Sigmoid colon (tissue), 7 donors: Measurements from ENCODE around the gene AMBRA1. TPM values are rescaled to one million over a fixed set of nuclear protein-coding genes. Genes with fewer than 3 reads are reported as not detected.

Experiments
- DNase-seq: peaks from one replicate; pipeline ENCODE4 v3.0.0-alpha.2; 2019
- H3K27ac ChIP-seq, 4 donors: fragments of 200-600 bp; sonication (generic); one replicate each; pipeline ENCODE4 v1.5.1; 2016 to 2019; ENCODE audit warnings: mild to moderate bottlenecking in 1 of 4
- H3K27me3 ChIP-seq, 3 donors: fragments of 200-600 bp; sonication (generic); one replicate each; pipeline ENCODE4 v1.5.1; 2019; ENCODE audit warnings: mild to moderate bottlenecking in 1 of 3
- H3K36me3 ChIP-seq, 4 donors: fragments of 200-600 bp; sonication (generic); one replicate each; pipeline ENCODE4 v1.5.1; 2016 to 2019
- H3K4me1 ChIP-seq, 4 donors: fragments of 200-600 bp; sonication (generic); one replicate each; pipeline ENCODE4 v1.5.1; 2017 to 2019
- H3K4me3 ChIP-seq, 4 donors: fragments of 200-600 bp; sonication (generic); one replicate each; pipeline ENCODE4 v1.5.1; 2017 to 2019; ENCODE audit warnings: mild to moderate bottlenecking in 2 of 4, moderate library complexity in 1 of 4
- H3K9me3 ChIP-seq, 4 donors: fragments of 200-600 bp in 3 of 4; sonication (generic) in 3 of 4; one replicate each; pipeline versions ENCODE4 v1.5.1 to v1.6.1; 2013 to 2019
- CTCF ChIP-seq, 4 experiments: fragments of 450-650 bp in 3 of 4; fragments of 200-600 bp in 1 of 4; IDR thresholded peaks; one replicate each; pipeline ENCODE4 v1.5.1; 2016 to 2019; ENCODE audit warnings: antibody characterized with exemption in 4 of 4, mild to moderate bottlenecking in 3 of 4, moderate library complexity in 2 of 4
- EP300 ChIP-seq, 4 donors: sonication (generic); formaldehyde crosslinking; IDR thresholded peaks; one replicate each; pipeline ENCODE4 v1.6.1; 2017; ENCODE audit warnings: antibody characterized with exemption in 4 of 4
- POLR2A ChIP-seq, 2 donors: fragments of 450-650 bp; IDR thresholded peaks; one replicate each; pipeline ENCODE4 v1.6.1; 2016; ENCODE audit warnings: antibody characterized with exemption in 2 of 2, mild to moderate bottlenecking in 2 of 2, moderate library complexity in 2 of 2
- POLR2AphosphoS5 ChIP-seq, 4 donors: sonication (generic); formaldehyde crosslinking; IDR thresholded peaks; one replicate each; pipeline ENCODE4 v1.6.1; 2017; ENCODE audit warnings: antibody characterized with exemption in 4 of 4
- WGBS, 2 donors: extraction: QIAGEN DNeasy Blood & Tissue Kit; methylation state at CpG; one replicate each; pipeline ENCODE4 v1.1.7; 2013; 5-methylcytosine and 5-hydroxymethylcytosine counted together
- intact Hi-C: fragments of 100-400 bp; cut with DNase I; formaldehyde crosslinking; loops from one replicate; pipeline ENCODE4 v1.15.1; 2023
- polyA plus RNA-seq, 3 donors: library from polyadenylated mRNA; stranded (reverse); fragments of 200-250 nt; gene quantifications; one replicate each; pipeline ENCODE4 v1.2.3, GENCODE V29; 2013
- total RNA-seq, 4 donors: library from RNA; depleted of rRNA; stranded (reverse); fragments of >200 nt; gene quantifications; one replicate each; pipeline ENCODE4 v1.1.0, GENCODE V29; 2016
- donor health status: healthy with polysubstance abuse.
- donor health status: Bipolar disorder and iron deficiency.
- donor health status: healthy.

Gene AMBRA1
- total and polyA plus RNA-seq, 7 donors = 8.4 to 33.0 (median 23.9) TPM

GRCh38 chr11:46436113-46436512, 157.7 kb downstream of the AMBRA1 start:
- WGBS, 2 donors = 81 to 90% methylated on average over 3 of the region's 3 CpGs
- DNase-seq = no peak
- Histone ChIP-seq H3K27me3 (no peaks in the 10 kb centered on the region), H3K27ac (no peak overlapping the region), H3K9me3 (no peaks in the 10 kb centered on the region), H3K4me1 (no peaks in the 10 kb centered on the region), H3K36me3 (peaks cover 0 to 36% (median 16%) of the 10 kb centered on the region in 4 donors), H3K4me3 (no peak overlapping the region)
- intact Hi-C loops = no loop called here
- TF ChIP-seq EP300 (IDR thresholded peaks at IDR 0.05) (no peak), CTCF (IDR thresholded peaks at IDR 0.05) (no peak), POLR2AphosphoS5 (IDR thresholded peaks at IDR 0.05) (no peak), POLR2A (IDR thresholded peaks at IDR 0.05) (no peak)

GRCh38 chr11:46435679-46436078, 158.1 kb downstream of the AMBRA1 start:
- no peak for DNase-seq
- no peak overlapping the region for H3K27ac ChIP-seq
- intact Hi-C loops = no loop called here
- no peak for TF ChIP-seq EP300 (IDR thresholded peaks at IDR 0.05)
- no peak for TF ChIP-seq POLR2A (IDR thresholded peaks at IDR 0.05)
- TF ChIP-seq CTCF (IDR thresholded peaks at IDR 0.05) = no peak
- TF ChIP-seq POLR2AphosphoS5 (IDR thresholded peaks at IDR 0.05) = no peak
- H3K4me1 ChIP-seq = no peaks in the 10 kb centered on the region
- H3K4me3 ChIP-seq = no peak overlapping the region
- H3K36me3 ChIP-seq = peaks cover 0 to 40% (median 16%) of the 10 kb centered on the region in 4 donors
- WGBS, 2 donors = 79 to 83% methylated on average over 3 of the region's 3 CpGs
- no peaks in the 10 kb centered on the region for H3K9me3 ChIP-seq
- no peaks in the 10 kb centered on the region for H3K27me3 ChIP-seq

GRCh38 chr11:46431211-46431610, 162.6 kb downstream of the AMBRA1 start:
- H3K36me3 ChIP-seq = peaks cover 0 to 61% (median 16%) of the 10 kb centered on the region in 4 donors
- no peak overlapping the region for H3K27ac ChIP-seq
- no peak overlapping the region for H3K4me3 ChIP-seq
- H3K9me3 ChIP-seq = no peaks in the 10 kb centered on the region
- TF ChIP-seq POLR2AphosphoS5 (IDR thresholded peaks at IDR 0.05) (no peak), POLR2A (IDR thresholded peaks at IDR 0.05) (no peak), EP300 (IDR thresholded peaks at IDR 0.05) (no peak), CTCF (IDR thresholded peaks at IDR 0.05) (no peak)
- DNase-seq = no peak
- H3K4me1 ChIP-seq = no peaks in the 10 kb centered on the region
- intact Hi-C loops = no loop called here
- H3K27me3 ChIP-seq = no peaks in the 10 kb centered on the region

- Histone ChIP-seq H3K9me3 (no peaks in the 10 kb centered on the region), H3K36me3 (peaks cover 0 to 59% (median 15%) of the 10 kb centered on the region in 4 donors), H3K4me1 (no peaks in the 10 kb centered on the region), H3K27ac (no peak overlapping the region), H3K27me3 (no peaks in the 10 kb centered on the region), H3K4me3 (no peak overlapping the region)
- intact Hi-C loops = no loop called here
- DNase-seq = no peak
- TF ChIP-seq POLR2AphosphoS5 (IDR thresholded peaks at IDR 0.05) (no peak), EP300 (IDR thresholded peaks at IDR 0.05) (no peak), CTCF (IDR thresholded peaks at IDR 0.05) (no peak), POLR2A (IDR thresholded peaks at IDR 0.05) (no peak)
- 87 to 91% methylated on average over 3 of the region's 3 CpGs for WGBS, 2 donors
Measured at GRCh38 chr11:46429717-46430116, 164.1 kb downstream of the AMBRA1 start.

GRCh38 chr11:46427364-46427763, 166.5 kb downstream of the AMBRA1 start:
- Histone ChIP-seq H3K27ac (no peak overlapping the region), H3K27me3 (no peaks in the 10 kb centered on the region), H3K36me3 (peaks cover 0 to 35% (median 4%) of the 10 kb centered on the region in 4 donors), H3K4me3 (no peak overlapping the region), H3K4me1 (no peaks in the 10 kb centered on the region), H3K9me3 (no peaks in the 10 kb centered on the region)
- intact Hi-C loops = no loop called here
- 93 to 94% methylated on average over 9 of the region's 9 CpGs for WGBS, 2 donors
- TF ChIP-seq POLR2A (IDR thresholded peaks at IDR 0.05) (no peak), EP300 (IDR thresholded peaks at IDR 0.05) (no peak), CTCF (IDR thresholded peaks at IDR 0.05) (no peak), POLR2AphosphoS5 (IDR thresholded peaks at IDR 0.05) (no peak)
- no peak for DNase-seq
